Midbrain (tissue), 1 donor: Measurements from ENCODE around the gene FBXW7.
"Not testable (repeated sequence)": the region's sequence is repeated elsewhere in the genome, so short reads cannot be mapped to it uniquely, and the experiment has no call there.

Experiments
- DNase-seq: peaks from one replicate; lab custom pipeline; 2025; lab: John Stamatoyannopoulos, UW

The FBXW7 gene

GRCh38 chr4:152545088-152545487 lies 9.2 kb upstream of the FBXW7 start:
- no peak for DNase-seq

- not testable (repeated sequence) for DNase-seq
Observed at GRCh38 chr4:152544533-152544932, 8.6 kb upstream of the FBXW7 start.

- no peak for DNase-seq
Observed at GRCh38 chr4:152540941-152541340, 5.0 kb upstream of the FBXW7 start.

GRCh38 chr4:152540293-152540674 lies 4.4 kb upstream of the FBXW7 start:
- no peak for DNase-seq

- DNase-seq, result no peak
Observed at GRCh38 chr4:152539556-152540292, 3.8 kb upstream of the FBXW7 start.

- no peak for DNase-seq
Observed at GRCh38 chr4:152537881-152538280, 2.0 kb upstream of the FBXW7 start.

- no peak for DNase-seq
Observed at GRCh38 chr4:152536545-152537182, 772 bp upstream of the FBXW7 start.

- no peak for DNase-seq
Observed at GRCh38 chr4:152535360-152535902, 461 bp downstream of the FBXW7 start.

GRCh38 chr4:152534541-152535359 lies 1.1 kb downstream of the FBXW7 start:
- no peak for DNase-seq

GRCh38 chr4:152531479-152531878 lies 4.4 kb downstream of the FBXW7 start:
- no peak for DNase-seq

- no peak for DNase-seq
Observed at GRCh38 chr4:152530600-152530999, 5.3 kb downstream of the FBXW7 start.

- no peak for DNase-seq
Observed at GRCh38 chr4:152529880-152530279, 6.0 kb downstream of the FBXW7 start.

GRCh38 chr4:152528060-152528459 lies 7.8 kb downstream of the FBXW7 start:
- no peak for DNase-seq

- DNase-seq, result no peak
Observed at GRCh38 chr4:152525878-152526277, 10.0 kb downstream of the FBXW7 start.

- DNase-seq, result no peak
Observed at GRCh38 chr4:152524427-152524826, 11.5 kb downstream of the FBXW7 start.

- DNase-seq, result no peak
Observed at GRCh38 chr4:152523731-152524130, 12.2 kb downstream of the FBXW7 start.

GRCh38 chr4:152522754-152523153 lies 13.1 kb downstream of the FBXW7 start:
- no peak for DNase-seq

- DNase-seq, result no peak
Observed at GRCh38 chr4:152522245-152522644, 13.6 kb downstream of the FBXW7 start.

- DNase-seq, result no peak
Observed at GRCh38 chr4:152516156-152516555, 19.7 kb downstream of the FBXW7 start.

GRCh38 chr4:152515678-152516077 lies 20.2 kb downstream of the FBXW7 start:
- no peak for DNase-seq

- DNase-seq, result no peak
Observed at GRCh38 chr4:152514356-152514755, 21.5 kb downstream of the FBXW7 start.

- DNase-seq, result no peak
Observed at GRCh38 chr4:152513078-152513477, 22.8 kb downstream of the FBXW7 start.

- no peak for DNase-seq
Observed at GRCh38 chr4:152512483-152512882, 23.4 kb downstream of the FBXW7 start.
